Iris pigment epithelial cell (primary cell): Measurements from ENCODE around the gene PPT1.
"Not testable (repeated sequence)": the region's sequence is repeated elsewhere in the genome, so short reads cannot be mapped to it uniquely, and the experiment has no call there.

Experiments
- DNase-seq: peaks from one replicate; pipeline ENCODE4 v3.0.0-alpha.2; 2011; ENCODE audit warnings: low read depth

PPT1 gene

GRCh38 chr1:40057310-40058030, 39.6 kb downstream of the PPT1 start:
- DNase-seq: no peak

GRCh38 chr1:40056519-40057309, 40.3 kb downstream of the PPT1 start:
- no peak for DNase-seq

DNA sequence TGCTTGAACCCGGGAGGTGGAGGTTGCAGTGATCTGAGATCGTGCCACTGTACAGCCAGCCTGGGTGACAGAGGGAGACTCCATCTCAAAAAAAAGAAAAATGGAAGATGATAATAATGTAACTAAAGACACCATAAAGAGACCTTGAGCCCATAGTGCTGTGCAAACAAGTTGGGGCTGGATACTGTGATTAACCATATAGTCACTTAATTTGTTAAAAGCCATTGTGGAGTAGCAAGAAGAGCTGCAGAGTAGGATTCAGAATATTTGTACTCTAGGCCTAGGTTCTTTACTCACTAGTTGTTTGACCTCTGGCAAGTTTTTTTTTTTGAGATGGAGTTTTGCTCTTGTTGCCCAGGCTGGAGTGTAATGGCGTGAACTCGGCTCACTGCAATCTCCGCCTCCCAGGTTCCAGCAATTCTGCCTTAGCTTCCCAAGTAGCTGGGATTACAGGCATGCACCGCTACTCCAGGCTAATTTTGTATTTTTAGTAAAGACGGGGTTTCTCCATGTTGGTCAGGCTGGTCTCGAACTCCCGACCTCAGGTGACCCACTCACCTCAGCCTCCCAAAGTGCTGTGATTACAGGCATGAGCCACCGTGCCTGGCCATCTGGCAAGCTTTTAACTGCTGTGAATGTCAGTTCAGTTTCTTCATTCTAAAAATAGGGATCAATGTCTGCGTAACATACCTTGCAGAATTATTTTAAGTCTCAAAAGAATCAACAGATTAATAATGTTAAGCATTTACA, 43.7 kb downstream of the PPT1 start:
- no peak for DNase-seq

- DNase-seq: no peak
Measured at GRCh38 chr1:40050863-40051262, 46.2 kb downstream of the PPT1 start.

DNA sequence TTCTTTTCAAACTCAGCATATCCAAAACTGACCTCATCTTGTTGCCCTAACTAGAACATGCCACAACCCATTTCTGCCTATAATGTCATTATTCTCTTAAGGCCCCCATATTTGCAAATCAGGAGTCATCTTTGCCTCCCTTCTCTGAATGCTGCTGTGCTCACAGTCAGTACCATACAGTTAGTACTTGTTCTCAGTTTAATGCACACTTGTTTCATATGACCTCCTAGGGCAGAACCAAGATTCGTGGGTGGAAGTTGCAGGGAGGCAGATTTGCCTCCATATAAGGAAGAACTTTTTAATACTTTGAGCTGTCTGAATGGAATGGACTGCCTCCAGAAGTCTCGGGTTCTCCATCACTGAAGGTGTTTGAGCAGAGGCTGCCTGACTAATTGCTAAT, 47.3 kb downstream of the PPT1 start:
- DNase-seq: peak; percentile 48

DNA sequence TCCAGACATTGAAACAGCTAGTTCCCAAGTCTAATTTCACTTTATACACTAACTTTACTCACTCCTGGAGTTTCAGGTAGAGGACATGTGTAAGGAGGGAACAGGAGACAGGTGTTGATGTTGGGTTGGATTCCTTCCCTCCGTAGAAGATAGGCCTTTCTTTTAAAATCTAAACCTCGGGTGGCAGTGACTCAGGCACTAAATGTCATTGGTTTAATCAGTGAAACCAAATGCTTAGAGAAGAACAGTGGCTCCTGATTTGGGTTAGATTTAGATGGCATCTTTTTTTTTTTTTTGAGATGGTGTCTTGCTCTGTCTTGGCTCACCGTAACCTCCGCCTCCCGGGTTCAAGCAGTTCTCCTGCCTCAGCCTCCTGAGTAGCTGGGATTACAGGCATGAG, 49.3 kb downstream of the PPT1 start:
- DNase-seq: no peak

DNA sequence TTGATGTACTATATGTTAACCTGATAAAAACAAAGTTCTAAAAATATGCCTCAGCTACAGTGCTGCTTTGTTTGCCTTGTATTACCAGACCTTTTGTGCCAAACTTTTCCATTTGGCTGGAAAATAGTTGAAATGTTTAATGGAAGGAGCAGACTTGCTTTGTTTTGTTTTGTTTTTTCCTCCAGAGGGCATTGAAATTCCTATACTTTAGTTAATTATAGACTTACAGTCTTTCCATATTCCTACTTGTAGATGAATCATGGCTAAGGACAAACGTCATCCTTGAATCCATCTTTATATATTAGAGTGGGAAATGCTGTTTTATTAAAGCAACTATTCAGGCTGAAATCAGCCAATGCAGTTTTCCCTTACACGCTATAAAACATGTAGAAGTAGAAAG, 49.8 kb downstream of the PPT1 start:
- no peak for DNase-seq

GRCh38 chr1:40045766-40046165, 51.3 kb downstream of the PPT1 start:
- no peak for DNase-seq

- peak; percentile 73 for DNase-seq
Measured at GRCh38 chr1:40045182-40045581, 51.9 kb downstream of the PPT1 start.

DNA sequence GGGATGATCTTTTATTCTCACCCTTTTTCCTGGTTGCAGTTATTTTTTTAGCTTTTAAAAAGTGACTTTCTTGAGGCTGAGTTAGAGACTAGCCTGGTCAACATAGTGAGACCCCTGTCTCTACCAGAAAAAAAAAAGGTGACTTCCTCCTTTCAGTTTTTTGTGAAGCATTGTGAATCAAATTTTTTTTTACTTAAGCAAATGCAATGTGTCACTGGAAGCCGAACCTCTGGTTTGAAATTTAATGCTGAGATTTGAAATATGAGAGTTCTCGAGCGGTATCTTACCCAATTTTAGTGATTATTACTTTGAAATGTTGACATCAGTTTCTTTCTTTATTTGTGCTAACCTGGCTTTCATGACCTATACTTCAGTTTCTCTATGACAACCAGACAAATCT, 52.9 kb downstream of the PPT1 start:
- peak; percentile 62 for DNase-seq

DNA sequence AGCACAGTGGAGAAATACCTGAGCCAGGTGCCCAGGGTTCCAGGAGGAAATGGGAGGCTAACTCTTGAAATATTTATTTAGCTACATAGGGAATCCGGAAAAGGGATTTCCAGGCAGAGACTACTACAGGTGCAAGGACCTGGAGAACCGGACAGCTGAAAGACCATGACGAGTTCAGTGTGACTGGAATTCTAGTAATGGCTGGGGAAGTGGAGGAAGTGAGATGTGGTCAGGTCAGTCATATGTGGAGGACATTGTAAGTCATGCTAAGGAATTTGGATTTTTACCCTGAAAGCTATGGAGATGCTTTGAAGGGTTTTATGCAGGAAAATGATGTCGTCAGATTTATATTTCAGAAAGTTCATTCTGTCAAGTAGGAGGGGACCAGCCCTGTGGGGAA, 54.7 kb downstream of the PPT1 start:
- peak; percentile 41 for DNase-seq

DNA sequence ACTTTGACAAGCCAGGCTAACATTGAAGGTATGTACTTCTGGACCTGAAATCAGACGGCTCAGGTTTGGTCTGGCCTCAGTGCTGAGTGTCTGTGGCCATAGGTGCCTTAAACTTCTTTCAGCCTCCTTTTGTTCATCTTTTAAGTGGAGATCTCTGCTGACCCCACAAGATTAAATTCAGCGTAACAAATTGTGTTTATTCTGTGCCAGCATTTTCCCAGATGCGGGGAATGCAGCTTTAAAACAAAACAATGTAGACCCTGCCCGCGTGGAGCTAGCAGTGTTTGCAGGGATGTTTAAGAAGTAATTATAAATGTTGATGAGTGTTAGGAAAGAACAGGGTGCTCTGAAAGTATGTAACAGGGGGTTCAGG, 55.6 kb downstream of the PPT1 start:
- no peak for DNase-seq

DNA sequence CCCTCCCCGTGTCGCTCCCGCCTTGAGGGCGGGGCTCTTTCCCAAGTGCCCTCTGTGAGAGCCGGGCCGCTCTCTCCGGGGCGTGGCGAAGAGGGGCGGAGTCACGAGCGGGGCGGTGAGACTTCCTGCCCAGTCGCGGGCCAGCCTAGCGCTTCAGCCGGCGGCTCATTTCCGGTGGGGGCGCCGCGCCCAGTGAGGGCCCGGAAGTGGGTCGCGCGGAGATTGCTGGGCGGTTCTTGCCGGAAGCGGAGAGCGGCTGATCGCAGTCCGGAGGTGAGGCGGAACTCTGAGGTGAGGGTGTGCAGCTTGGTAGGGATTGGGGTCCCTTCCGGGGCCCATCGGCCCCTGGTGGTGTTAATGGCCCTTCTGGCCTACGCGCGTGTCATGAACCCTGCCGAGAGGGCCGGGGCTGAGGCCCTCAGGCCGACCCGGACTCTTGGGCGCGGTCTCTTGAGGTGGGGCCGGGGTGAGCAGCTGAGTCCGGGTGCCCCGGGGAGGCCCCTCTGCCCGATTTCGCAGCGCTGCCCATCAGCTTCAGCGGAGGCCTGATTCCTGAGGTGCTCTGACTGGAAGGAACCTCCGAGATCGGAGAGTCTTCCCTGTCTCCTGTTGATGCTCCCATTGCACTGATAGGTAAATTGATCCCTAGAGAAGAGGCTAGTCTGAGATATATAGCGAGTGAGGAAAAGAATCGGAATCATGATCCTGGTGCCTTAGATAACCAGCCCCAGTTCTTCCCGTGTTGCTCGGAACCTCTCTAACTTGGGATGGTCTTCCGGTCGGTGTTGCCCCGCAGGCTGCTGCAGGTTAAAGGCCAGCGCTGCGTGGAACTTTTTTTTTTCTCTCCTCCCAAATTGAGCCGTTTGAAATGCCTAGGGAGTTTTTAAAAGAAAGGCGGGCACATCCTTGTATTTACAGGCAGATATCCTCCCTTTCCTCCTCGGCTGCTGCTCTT, 56.3 kb downstream of the PPT1 start, which contains the start of gene CAP1:
Gene CAP1 (plus strand): TSS at position 219 of the 955 bp plus-strand sequence. CDS start 18,618 bp downstream, outside the sequence.
- DNase-seq: peak; percentile 99

DNA sequence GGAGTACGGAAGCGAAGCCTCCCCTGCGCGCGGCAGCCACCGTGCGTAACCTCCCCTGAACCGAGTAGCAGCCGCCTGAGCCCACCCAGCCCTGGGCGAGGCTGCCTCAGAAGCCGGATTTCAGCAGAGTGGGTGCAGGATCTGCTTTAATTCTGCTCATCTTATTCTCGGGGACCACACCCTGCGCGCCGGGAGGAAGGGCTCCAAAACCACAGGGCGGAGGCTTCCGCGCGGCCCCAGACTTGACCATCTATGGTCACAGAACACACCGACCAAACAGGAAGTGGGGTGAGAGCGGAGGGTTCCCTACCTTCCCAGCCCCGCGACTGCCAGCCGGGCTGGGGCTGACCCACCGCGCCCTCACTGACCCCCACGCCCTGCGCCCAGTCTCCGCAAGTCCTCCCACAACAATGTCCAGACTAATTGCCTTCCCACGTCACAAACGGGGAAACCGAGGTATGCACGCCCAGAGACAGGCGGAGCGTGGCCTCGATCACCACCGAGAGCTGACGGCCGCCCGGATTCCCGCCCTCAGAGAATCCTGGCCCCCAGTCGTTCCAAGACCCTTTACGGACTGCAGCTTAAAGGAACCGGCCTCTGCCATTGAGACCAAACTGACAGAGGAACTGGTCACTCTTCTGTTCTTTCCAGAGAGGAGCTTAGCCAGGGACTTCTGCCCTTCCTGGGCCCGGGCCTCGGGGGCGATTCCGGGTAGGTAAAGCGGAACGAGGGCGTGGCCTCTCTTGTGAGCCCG, 57.1 kb downstream of the PPT1 start:
- DNase-seq: peak; percentile 86

DNA sequence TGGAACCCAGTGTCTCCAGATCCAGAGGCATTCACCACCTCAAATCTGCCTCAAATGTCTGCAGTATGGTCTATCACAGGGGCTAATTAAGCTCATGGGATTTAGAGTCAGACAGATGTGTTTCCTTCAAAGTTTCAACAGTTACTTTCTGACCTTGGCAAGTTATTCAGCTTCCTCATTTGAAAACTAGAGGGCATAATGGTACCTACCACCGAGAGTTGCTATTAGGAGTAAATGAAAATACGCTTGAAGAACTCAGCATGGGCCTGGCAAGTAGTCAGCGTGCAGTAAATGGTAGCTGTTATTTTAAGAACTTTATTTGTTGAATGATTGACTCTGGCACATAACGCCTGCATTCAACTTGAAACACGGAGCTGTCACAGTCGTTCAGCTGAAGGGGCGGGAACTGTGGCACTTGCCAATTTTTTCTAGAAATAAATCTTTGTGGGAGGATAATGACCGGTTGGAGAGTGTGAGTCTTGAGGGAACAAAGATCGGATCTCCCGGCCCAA, 57.8 kb downstream of the PPT1 start:
- DNase-seq: no peak

DNA sequence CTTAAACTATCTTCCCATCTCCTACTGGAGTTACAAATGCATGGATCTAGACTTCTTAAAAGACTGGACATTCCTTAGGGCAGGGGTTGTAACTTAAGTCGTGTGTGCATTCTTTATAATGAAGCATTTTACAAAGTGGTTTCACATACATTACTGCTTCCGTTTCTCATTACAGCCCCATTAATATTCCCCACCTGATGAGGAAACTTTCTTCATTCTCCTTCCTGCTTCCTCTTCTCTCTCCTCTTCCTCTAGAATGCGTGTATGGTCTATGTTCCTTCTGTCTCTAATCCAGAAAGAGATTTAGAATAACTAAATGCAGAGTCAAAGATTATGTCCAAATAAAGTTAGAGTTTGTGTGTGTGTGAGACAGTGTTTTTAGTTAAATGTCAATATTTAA, 58.4 kb downstream of the PPT1 start:
- no peak for DNase-seq

- DNase-seq: not testable (repeated sequence)
Measured at GRCh38 chr1:40037254-40037653, 59.8 kb downstream of the PPT1 start.

GRCh38 chr1:40036574-40036973, 60.5 kb downstream of the PPT1 start:
- peak; percentile 90 for DNase-seq

- no peak for DNase-seq
Measured at GRCh38 chr1:40034869-40035268, 62.2 kb downstream of the PPT1 start.

DNA sequence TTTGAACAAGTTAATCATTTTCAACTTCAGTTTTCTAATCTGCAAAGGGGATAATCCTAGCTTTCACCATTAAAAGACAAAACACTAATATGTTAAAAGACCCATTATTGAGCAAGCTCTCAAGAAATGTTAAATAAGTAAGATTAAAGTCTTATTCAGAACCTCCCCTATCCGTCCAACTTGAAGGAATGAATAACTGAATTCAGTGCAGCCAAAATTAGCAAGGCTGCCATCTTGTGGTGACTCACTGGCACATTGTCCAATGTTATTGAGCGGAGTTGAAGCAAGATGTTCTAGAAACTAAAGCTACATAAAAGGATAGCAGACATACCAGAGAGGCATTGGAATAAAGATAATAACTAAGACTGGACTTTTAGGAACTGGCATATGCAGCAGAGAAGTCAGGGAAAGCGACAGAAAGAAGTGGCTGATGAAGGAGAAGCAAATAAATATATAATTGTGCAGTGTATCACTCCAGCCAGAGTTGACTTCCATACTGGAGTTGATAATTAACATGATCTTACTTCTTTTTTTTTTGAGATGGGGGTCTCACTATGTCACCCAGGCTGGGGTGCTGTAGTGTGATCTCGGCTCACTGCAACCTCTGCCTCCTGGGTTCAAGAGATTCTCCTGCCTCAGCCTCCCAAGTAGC, 64.7 kb downstream of the PPT1 start:
- DNase-seq: peak; percentile 77
